ENCODE results near the gene LRRTM1.

LRRTM1 gene

GRCh38 chr2:80302001-80302313, 2.6 kb downstream of the LRRTM1 start:
- DNase-seq, result no peak

GRCh38 chr2:80300954-80301353, 3.6 kb downstream of the LRRTM1 start:
- DNase-seq, result no peak

- DNase-seq, result no peak
Observed at GRCh38 chr2:80300346-80300745, 4.2 kb downstream of the LRRTM1 start.

- DNase-seq, result no peak
Observed at GRCh38 chr2:80299661-80300060, 4.9 kb downstream of the LRRTM1 start.

- no peak for DNase-seq
Observed at GRCh38 chr2:80298954-80299353, 5.6 kb downstream of the LRRTM1 start.

GRCh38 chr2:80293039-80293438, 11.5 kb downstream of the LRRTM1 start:
- DNase-seq, result no peak

GRCh38 chr2:80292474-80292873, 12.1 kb downstream of the LRRTM1 start:
- no peak for DNase-seq

GRCh38 chr2:80291656-80292055, 12.9 kb downstream of the LRRTM1 start:
- DNase-seq, result no peak

GRCh38 chr2:80288576-80288975, 16.0 kb downstream of the LRRTM1 start:
- DNase-seq, result no peak

GRCh38 chr2:80281049-80281448, 23.5 kb downstream of the LRRTM1 start:
- no peak for DNase-seq

GRCh38 chr2:80280598-80280997, 24.0 kb downstream of the LRRTM1 start:
- no peak for DNase-seq

- DNase-seq, result no peak
Observed at GRCh38 chr2:80269806-80270205, 34.7 kb downstream of the LRRTM1 start.

- no peak for DNase-seq
Observed at GRCh38 chr2:80266231-80266630, 38.3 kb downstream of the LRRTM1 start.

GRCh38 chr2:80259292-80259691, 45.3 kb downstream of the LRRTM1 start:
- no peak for DNase-seq

GRCh38 chr2:80258793-80259192, 45.8 kb downstream of the LRRTM1 start:
- DNase-seq, result no peak

- DNase-seq, result no peak
Observed at GRCh38 chr2:80258341-80258740, 46.2 kb downstream of the LRRTM1 start.

- no peak for DNase-seq
Observed at GRCh38 chr2:80257450-80257849, 47.1 kb downstream of the LRRTM1 start.

GRCh38 chr2:80256782-80257167, 47.8 kb downstream of the LRRTM1 start:
- no peak for DNase-seq

GRCh38 chr2:80255918-80256781, 48.4 kb downstream of the LRRTM1 start:
- no peak for DNase-seq

- no peak for DNase-seq
Observed at GRCh38 chr2:80252294-80252986, 52.1 kb downstream of the LRRTM1 start.

Data from stimulated activated CD4-positive, alpha-beta T cell treated with anti-CD3 and anti-CD28 coated beads, Interleukin-4, amount 100 ng/mL, for 24 hours (primary cell).